Stimulated activated CD8-positive, alpha-beta memory T cell treated with anti-CD3 and anti-CD28 coated beads, Interleukin-15, amount 100 ng/mL, for 24 hours (primary cell): ENCODE measurements around the gene RETREG1.
"Not testable (repeated sequence)": the region's sequence is repeated elsewhere in the genome, so short reads cannot be mapped to it uniquely, and the experiment has no call there.

ENCODE experiments used
- DNase-seq: peaks from one replicate; pipeline ENCODE4 v3.0.0-alpha.2; 2020; ENCODE audit warnings: low read depth

Gene RETREG1

DNA sequence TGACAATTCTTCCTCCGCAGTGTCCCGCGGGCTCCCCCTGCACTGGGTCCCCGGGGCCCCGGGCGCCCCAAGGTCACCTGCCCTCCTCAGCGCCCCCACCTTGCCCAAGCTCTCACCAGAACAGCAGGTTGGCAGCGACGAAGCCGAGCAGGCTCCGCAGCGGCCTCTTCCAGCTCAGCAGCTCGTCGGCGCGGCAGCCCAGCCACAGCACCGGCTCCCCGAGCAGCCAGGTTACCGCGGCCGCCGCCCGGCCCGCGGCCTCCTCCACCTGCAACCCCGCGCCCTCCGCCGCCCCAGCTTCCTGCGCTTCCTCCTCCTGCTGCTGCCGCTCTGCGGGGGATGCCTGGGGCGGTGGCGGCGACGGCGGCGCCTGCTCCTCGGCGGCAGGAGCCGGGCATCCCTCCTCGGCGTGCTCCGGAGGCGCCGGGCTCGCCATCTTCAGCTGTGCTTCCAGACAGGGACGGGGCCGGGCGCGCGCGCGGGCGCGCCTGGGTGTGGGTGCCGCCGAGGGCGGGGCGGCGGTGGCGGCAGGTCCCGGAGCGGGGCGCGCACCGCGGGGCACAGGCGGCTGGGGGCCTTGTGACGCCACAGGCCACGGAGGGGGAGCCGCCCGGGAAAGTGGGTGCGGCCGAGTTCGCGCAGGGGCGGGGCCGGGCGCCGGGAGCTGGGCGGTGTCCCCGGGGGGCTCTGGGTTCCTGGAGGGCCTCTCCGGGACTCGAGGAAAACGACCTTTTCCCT, at the start of gene RETREG1:
TSS of gene RETREG1 (minus strand) at position 462 of the 738 bp plus-strand sequence. CDS start at position 436, 26 bp downstream.
- peak; percentile 54 for DNase-seq

- no peak for DNase-seq
Measured at GRCh38 chr5:16666130-16666882, 49.5 kb upstream of the RETREG1 start.

- DNase-seq, result no peak
Measured at GRCh38 chr5:16665601-16666000, 48.8 kb upstream of the RETREG1 start.

GRCh38 chr5:16664368-16664767, 47.6 kb upstream of the RETREG1 start:
- DNase-seq, result no peak

- no peak for DNase-seq
Measured at GRCh38 chr5:16663840-16664239, 47.0 kb upstream of the RETREG1 start.

DNA sequence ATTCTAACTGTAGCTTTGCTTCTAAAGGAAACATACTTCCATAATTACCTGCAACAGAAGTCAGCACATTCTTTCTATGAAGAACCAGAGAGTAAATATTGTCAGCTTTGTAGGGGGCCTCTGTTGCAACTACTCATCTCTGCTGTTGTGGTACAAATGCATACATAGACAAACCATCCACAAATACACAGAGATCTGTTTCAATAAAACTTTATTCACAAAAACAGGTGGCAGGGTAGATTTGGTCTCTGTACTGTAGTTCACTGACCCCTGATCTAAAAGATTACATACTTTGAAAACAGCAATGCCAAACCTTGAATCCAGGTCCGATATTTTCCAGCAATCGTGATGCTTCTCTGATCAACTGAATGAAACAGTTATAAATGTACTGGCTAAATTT, 44.9 kb upstream of the RETREG1 start:
- DNase-seq, result no peak

DNA sequence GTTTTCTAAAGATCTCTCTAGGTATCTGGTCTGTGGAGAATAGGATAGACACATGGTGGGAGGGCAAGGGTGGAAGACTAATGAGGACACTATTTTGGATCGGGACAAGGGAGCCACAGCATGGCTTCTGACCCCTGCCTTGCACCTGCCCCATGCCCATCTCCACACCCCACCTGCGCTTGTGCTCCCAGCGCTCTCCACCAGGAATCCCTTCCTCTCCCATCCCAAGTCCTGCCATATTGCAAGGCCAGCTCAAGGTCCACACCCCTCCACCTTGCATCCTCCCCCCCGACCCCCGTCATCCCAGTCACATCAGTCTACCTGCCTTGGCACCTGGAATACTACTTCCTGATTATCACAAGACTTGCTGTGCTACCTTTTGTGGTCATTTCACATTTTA, 44.2 kb upstream of the RETREG1 start:
- no peak for DNase-seq

DNA sequence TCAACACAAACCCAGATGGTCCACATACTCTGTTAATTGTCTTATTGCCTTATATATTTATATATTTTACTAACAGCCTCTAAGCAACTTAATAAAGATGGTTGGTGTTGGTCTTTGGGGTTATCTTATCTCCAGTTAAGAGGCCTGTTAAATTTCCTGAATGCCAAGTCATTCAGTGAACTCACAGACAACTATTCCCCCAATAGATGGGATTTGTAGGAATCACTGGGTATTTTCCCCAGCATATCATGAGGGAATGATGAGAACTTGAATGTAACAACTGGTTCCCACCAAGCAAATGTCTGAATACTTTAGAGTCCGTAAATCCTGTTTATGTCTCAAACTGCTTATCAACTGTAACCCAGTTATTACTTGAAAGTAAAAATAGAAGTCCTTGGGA, 42.7 kb upstream of the RETREG1 start:
- DNase-seq, result no peak

GRCh38 chr5:16656561-16657191, 39.9 kb upstream of the RETREG1 start:
- DNase-seq, result no peak

- no peak for DNase-seq
Measured at GRCh38 chr5:16654647-16655334, 38.0 kb upstream of the RETREG1 start.

DNA sequence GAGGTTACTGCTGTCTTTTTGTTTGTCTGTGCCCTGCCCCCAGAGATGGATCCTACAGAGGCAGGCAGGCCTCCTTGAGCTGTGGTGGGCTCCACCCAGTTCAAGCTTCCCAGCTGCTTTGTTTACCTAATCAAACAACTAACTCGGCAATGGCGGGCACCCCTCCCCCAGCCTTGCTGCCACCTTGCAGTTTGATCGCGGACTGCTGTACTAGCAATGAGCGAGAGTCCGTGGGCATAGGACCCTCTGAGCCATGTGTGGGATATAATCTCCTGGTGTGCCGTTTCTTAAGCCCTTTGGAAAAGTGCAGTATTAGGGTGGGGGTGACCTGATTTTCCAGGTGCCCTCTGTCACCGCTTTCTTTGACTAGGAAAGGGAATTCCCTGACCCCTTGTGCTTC, 31.9 kb upstream of the RETREG1 start:
- DNase-seq, result not testable (repeated sequence)

GRCh38 chr5:16644301-16644889, 27.6 kb upstream of the RETREG1 start:
- DNase-seq, result no peak

DNA sequence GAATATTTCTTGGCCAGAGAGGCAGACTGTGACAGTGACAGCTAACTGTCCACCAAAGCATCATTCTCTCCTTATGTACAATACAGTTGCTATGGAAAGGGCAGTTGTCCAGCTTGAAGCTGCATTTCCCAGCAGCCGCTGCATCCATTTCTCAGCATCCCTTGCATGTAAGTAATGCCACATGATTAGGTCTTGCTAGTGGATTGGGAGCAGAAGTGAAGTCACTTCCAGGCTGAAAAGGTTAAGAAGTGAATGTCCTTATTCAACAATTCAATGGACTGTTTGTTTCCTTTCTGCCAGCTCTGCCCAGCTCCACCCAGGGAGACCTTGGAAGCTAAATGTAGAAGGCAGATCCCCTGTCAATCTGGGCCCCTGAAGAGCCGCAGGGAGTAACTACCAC, 26.1 kb upstream of the RETREG1 start:
- DNase-seq, result no peak

GRCh38 chr5:16639206-16639605, 22.4 kb upstream of the RETREG1 start:
- DNase-seq, result no peak

DNA sequence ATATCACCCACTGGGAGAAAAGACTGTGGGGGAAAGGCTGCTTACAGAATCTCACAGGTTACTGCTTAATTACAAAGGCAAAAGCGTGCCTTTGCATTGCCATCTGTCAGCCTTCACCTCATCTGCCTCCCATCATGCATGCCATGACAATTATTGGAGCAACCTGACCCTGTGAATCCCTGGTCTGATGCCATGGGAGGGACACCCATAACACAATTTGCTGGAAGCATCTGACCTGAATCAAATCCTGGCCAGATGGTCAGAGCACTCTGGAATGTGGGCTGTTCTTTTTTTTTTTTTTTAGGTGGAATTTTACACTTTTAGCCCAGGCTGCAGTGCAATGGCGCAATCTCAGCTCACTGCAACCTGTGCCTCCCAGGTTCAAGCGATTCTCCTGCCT, 11.6 kb upstream of the RETREG1 start:
- no peak for DNase-seq

DNA sequence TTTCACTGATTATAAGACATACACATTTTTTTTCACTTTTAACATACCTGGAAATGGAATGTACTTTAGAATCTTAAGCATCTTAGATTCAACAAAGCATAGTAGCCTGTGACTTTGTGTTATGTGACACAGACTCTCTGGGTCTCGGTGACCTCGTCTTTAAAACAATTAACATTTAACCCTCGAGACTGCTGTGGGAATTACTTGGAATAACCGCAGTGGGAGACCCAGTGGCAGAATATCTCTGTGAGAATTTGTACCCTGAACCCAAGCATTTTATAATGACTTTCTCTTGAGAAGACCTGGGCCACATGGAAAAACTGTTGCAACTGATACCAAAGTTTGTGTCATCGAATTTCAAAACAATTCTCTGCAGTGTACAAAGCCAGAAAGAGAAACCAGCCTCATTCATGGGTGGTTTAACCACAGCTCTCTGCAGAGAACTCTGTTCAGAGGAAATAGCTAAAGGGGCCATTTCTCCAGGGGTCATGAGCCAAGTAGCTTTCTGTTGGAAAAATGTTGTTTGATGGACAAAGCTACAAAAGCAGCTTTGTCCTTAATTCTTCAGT, 10.0 kb upstream of the RETREG1 start:
- DNase-seq, result no peak

GRCh38 chr5:16625096-16625495, 8.3 kb upstream of the RETREG1 start:
- DNase-seq, result no peak

DNA sequence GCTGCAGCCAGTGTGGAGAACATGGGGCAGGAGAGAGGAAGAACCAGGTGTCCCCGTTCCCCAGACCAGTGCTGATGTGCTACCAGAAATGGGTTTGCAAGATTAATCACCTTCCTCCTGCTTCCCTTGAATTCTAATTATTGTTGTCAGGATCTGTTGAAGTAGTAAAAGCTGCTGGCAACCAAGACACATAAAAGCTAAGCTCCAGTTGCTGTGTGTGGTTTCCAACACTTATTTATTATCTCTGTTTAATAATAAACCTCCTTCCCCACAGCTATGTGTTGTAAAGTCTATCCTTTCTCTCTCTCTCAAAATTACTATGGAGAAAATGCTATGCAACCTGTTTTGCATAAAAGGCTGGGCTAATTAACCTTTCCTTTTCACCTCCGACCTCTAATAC, 2.3 kb upstream of the RETREG1 start:
- no peak for DNase-seq

GRCh38 chr5:16618138-16618897, 1.5 kb upstream of the RETREG1 start:
- no peak for DNase-seq

- no peak for DNase-seq
Measured at GRCh38 chr5:16617274-16617968, 624 bp upstream of the RETREG1 start.
